ENCODE measurements around the gene EDN2.

GRCh38 chr1:41439234-41439633, 45.2 kb downstream of the EDN2 start:
- TF ChIP-seq POLR2AphosphoS5 (IDR thresholded peaks at IDR 0.05; ENCODE audit: low read depth, low read length): no peak
- TF ChIP-seq REST (IDR thresholded peaks at IDR 0.05; ENCODE audit: insufficient read depth in 1 of 2, low read depth in 2 of 2, low read length in 2 of 2): no peak

Measured in PFSK-1 (cell line).